Smooth muscle cell (in vitro differentiated cells): ENCODE measurements around the gene PIEZO2. TPM values are rescaled to one million over a fixed set of nuclear protein-coding genes. Genes with fewer than 3 reads are reported as not detected.
"Not testable (repeated sequence)": the region's sequence is repeated elsewhere in the genome, so short reads cannot be mapped to it uniquely, and the experiment has no call there.

ENCODE experiments used
- DNase-seq: peaks from one replicate; lab custom pipeline; 2025; ENCODE audit not compliant: unreplicated experiment; lab: John Stamatoyannopoulos, UW
- H2AFZ ChIP-seq: fragments of 200-600 bp; sonication (generic); 2 replicates; pipeline ENCODE4 v1.6.0; 2016; ENCODE audit warnings: antibody characterized with exemption, low read depth, mild to moderate bottlenecking
- H3F3A ChIP-seq: fragments of 200-600 bp; sonication (generic); 2 replicates; pipeline ENCODE4 v1.6.0; 2017; ENCODE audit warnings: antibody characterized with exemption, low read depth
- H3K27ac ChIP-seq: fragments of 200-600 bp; sonication (generic); 2 replicates; pipeline ENCODE4 v1.5.1; 2016; ENCODE audit warnings: low read depth, mild to moderate bottlenecking
- H3K27me3 ChIP-seq: fragments of 200-600 bp; sonication (generic); 2 replicates; pipeline ENCODE4 v1.6.1; 2016; ENCODE audit warnings: low read depth, mild to moderate bottlenecking
- H3K36me3 ChIP-seq: fragments of 200-600 bp; sonication (generic); 2 replicates; pipeline ENCODE4 v1.5.1; 2016; ENCODE audit warnings: low read depth
- H3K4me1 ChIP-seq: fragments of 200-600 bp; sonication (generic); 2 replicates; pipeline ENCODE4 v1.5.1; 2016; ENCODE audit warnings: low read depth
- H3K4me2 ChIP-seq: fragments of 200-600 bp; sonication (generic); 2 replicates; pipeline ENCODE4 v1.6.0; 2016; ENCODE audit warnings: mild to moderate bottlenecking
- H3K4me3 ChIP-seq: fragments of 200-600 bp; sonication (generic); 2 replicates; pipeline ENCODE4 v1.5.1; 2016; ENCODE audit warnings: mild to moderate bottlenecking
- H3K79me2 ChIP-seq: fragments of 200-600 bp; sonication (generic); 2 replicates; pipeline ENCODE4 v1.6.0; 2016; ENCODE audit warnings: low read depth, mild to moderate bottlenecking
- H3K9ac ChIP-seq: fragments of 200-600 bp; sonication (generic); 2 replicates; pipeline ENCODE4 v1.6.0; 2016; ENCODE audit warnings: low read depth
- H3K9me3 ChIP-seq: fragments of 200-600 bp; sonication (generic); replicated peaks from 2 replicates; pipeline ENCODE4 v1.5.1; 2016; ENCODE audit warnings: low read depth
- H4K20me1 ChIP-seq: fragments of 200-600 bp; sonication (generic); 2 replicates; pipeline ENCODE4 v1.6.0; 2016; ENCODE audit warnings: low read depth
- CTCF ChIP-seq: fragments of 200-600 bp; sonication (generic); IDR thresholded peaks from 2 replicates; pipeline ENCODE4 v1.5.1; 2017; ENCODE audit warnings: borderline replicate concordance, mild to moderate bottlenecking, antibody characterized with exemption; ENCODE audit not compliant: insufficient read depth, poor library complexity, severe bottlenecking
- WGBS: methylation state at CpG from one replicate; pipeline ENCODE4 v1.1.7; 2016; ENCODE audit warnings: low lambda C conversion rate; 5-methylcytosine and 5-hydroxymethylcytosine counted together
- polyA plus RNA-seq: library from polyadenylated mRNA; unstranded; fragments of >200 nt; fragmentation: Nextera tagmentation; extraction: Ambion mirVana; gene quantifications from 2 replicates; pipeline ENCODE4 v1.2.1, GENCODE V29; 2016
- total RNA-seq: library from RNA; depleted of rRNA; stranded (reverse); fragments of >200 nt; gene quantifications from 2 replicates; pipeline ENCODE4 v1.2.3, GENCODE V29; 2014

PIEZO2 gene
- total and polyA plus RNA-seq, 2 experiments from 2014 or later = 1.3 to 4.7 TPM

- no peak overlapping the region for H3K9ac ChIP-seq
- DNase-seq = no peak
- no peaks in the 10 kb centered on the region for H3K9me3 ChIP-seq
- no peaks in the 10 kb centered on the region for H3K27me3 ChIP-seq
- H4K20me1 ChIP-seq = no peaks in the 10 kb centered on the region
- H3K27ac ChIP-seq = no peak overlapping the region
- peaks cover 7% of the 10 kb centered on the region for H3K4me1 ChIP-seq
- H2AFZ ChIP-seq = no peak overlapping the region
- no peaks in the 10 kb centered on the region for H3K36me3 ChIP-seq
- H3K4me3 ChIP-seq = no peak overlapping the region
- no peak for TF ChIP-seq CTCF
- peak overlapping the region; percentile 72 for H3K4me2 ChIP-seq
- H3F3A ChIP-seq = no peaks in the 10 kb centered on the region
- WGBS = 76% methylated on average over 5 of the region's 5 CpGs
- no peaks in the 10 kb centered on the region for H3K79me2 ChIP-seq
These were observed 26.1 kb upstream of the PIEZO2 start for GRCh38 chr18:11175266-11175979.

- H3K9me3 ChIP-seq, DNase-seq, H3K9ac ChIP-seq, H2AFZ ChIP-seq, H3K27ac ChIP-seq, H3K4me1 ChIP-seq, H3K36me3 ChIP-seq, H3F3A ChIP-seq, H3K4me2 ChIP-seq, H3K27me3 ChIP-seq, H3K79me2 ChIP-seq, H4K20me1 ChIP-seq, H3K4me3 ChIP-seq: not testable (repeated sequence)
- WGBS = 93% methylated on average over 11 of the region's 11 CpGs
These were observed 24.8 kb upstream of the PIEZO2 start for GRCh38 chr18:11174179-11174578.

- WGBS = 50% methylated on average over 1 of the region's 1 CpG
- Histone ChIP-seq H3K27me3 (no peaks in the 10 kb centered on the region), H3K9me3 (no peaks in the 10 kb centered on the region), H3K79me2 (no peaks in the 10 kb centered on the region), H3K4me1 (no peaks in the 10 kb centered on the region), H3F3A (no peaks in the 10 kb centered on the region), H3K36me3 (no peaks in the 10 kb centered on the region), H2AFZ (peak overlapping the region; percentile 7), H4K20me1 (no peaks in the 10 kb centered on the region), H3K9ac (no peak overlapping the region), H3K4me2 (no peak overlapping the region), H3K27ac (no peak overlapping the region), H3K4me3 (no peak overlapping the region)
- no peak for DNase-seq
- no peak for TF ChIP-seq CTCF
These were observed 18.4 kb upstream of the PIEZO2 start for GRCh38 chr18:11167778-11168177.

GRCh38 chr18:11165952-11166351 is 16.6 kb upstream of the PIEZO2 start:
- H3F3A ChIP-seq = no peaks in the 10 kb centered on the region
- H3K27me3 ChIP-seq = no peaks in the 10 kb centered on the region
- H3K4me1 ChIP-seq = no peaks in the 10 kb centered on the region
- H3K9me3 ChIP-seq = no peaks in the 10 kb centered on the region
- H3K27ac ChIP-seq = no peak overlapping the region
- no peaks in the 10 kb centered on the region for H4K20me1 ChIP-seq
- no peak overlapping the region for H3K4me2 ChIP-seq
- TF ChIP-seq CTCF = no peak
- no peak overlapping the region for H3K4me3 ChIP-seq
- WGBS = 94% methylated on average over 7 of the region's 7 CpGs
- H3K36me3 ChIP-seq = no peaks in the 10 kb centered on the region
- DNase-seq = no peak
- H2AFZ ChIP-seq = no peak overlapping the region
- H3K9ac ChIP-seq = no peak overlapping the region
- no peaks in the 10 kb centered on the region for H3K79me2 ChIP-seq
